Peyer's patch (tissue), 4 donors: ENCODE data around the gene PHLDA3. TPM values are rescaled to one million over a fixed set of nuclear protein-coding genes. Genes with fewer than 3 reads are reported as not detected.

Source experiments
- DNase-seq, 3 donors: peaks; one replicate each; pipeline ENCODE4 v3.0.0-alpha.2; 2017 to 2019
- H3K27ac ChIP-seq, 4 donors: fragments of 200-600 bp; sonication (generic); one replicate each; pipeline ENCODE4 v1.5.1; 2016 to 2019
- H3K27me3 ChIP-seq, 2 donors: fragments of 200-600 bp; sonication (generic); one replicate each; pipeline ENCODE4 v1.5.1; 2019
- H3K36me3 ChIP-seq, 3 donors: fragments of 200-600 bp; sonication (generic); one replicate each; pipeline ENCODE4 v1.5.1; 2016 to 2019
- H3K4me1 ChIP-seq, 4 donors: fragments of 200-600 bp; sonication (generic); one replicate each; pipeline ENCODE4 v1.5.1; 2016 to 2019
- H3K4me3 ChIP-seq, 4 donors: fragments of 200-600 bp; sonication (generic); 1 replicate in 3 of 4; 2 replicates in 1 of 4; pipeline ENCODE4 v1.5.1; 2016 to 2019; ENCODE audit warnings: mild to moderate bottlenecking in 1 of 4
- H3K9me3 ChIP-seq, 4 donors: fragments of 200-600 bp; sonication (generic); one replicate each; pipeline ENCODE4 v1.5.1; 2016 to 2019; ENCODE audit warnings: mild to moderate bottlenecking in 1 of 4
- CTCF ChIP-seq, 6 experiments: fragments of 450-650 bp in 4 of 6; fragments of 200-600 bp in 2 of 6; sonication (generic) in 1 of 6; IDR thresholded peaks; one replicate each; pipeline ENCODE4 v1.5.1; 2017 to 2019; ENCODE audit warnings: antibody characterized with exemption in 6 of 6, mild to moderate bottlenecking in 3 of 6, moderate library complexity in 1 of 6
- POLR2A ChIP-seq, 2 donors: fragments of 450-650 bp; IDR thresholded peaks; one replicate each; pipeline ENCODE4 v1.5.1; 2017; ENCODE audit warnings: antibody characterized with exemption in 2 of 2, mild to moderate bottlenecking in 2 of 2, moderate library complexity in 2 of 2
- total RNA-seq, 4 donors: library from RNA; depleted of rRNA; stranded (reverse); fragments of >200 nt; gene quantifications; one replicate each; pipeline ENCODE4 v1.1.0, GENCODE V29; 2016

The PHLDA3 gene
- total RNA-seq, 4 donors from 2014 or later = 4.4 to 43.7 (median 5.2) TPM

GRCh38 chr1:201499795-201500669, 31.0 kb upstream of the PHLDA3 start:
- H3K4me1 ChIP-seq = peaks cover 0 to 69% (median 0%) of the 10 kb centered on the region in 4 donors
- peak overlapping the region; percentile 57 to 96 (median 90) for H3K27ac ChIP-seq
- no peaks in the 10 kb centered on the region for H3K27me3 ChIP-seq
- DNase-seq = no peak
- no peak overlapping the region for H3K4me3 ChIP-seq
- TF ChIP-seq POLR2A (IDR thresholded peaks at IDR 0.05) (no peak), CTCF (IDR thresholded peaks at IDR 0.05) (no peak)
- H3K9me3 ChIP-seq = no peaks in the 10 kb centered on the region
- peaks cover 0 to 12% (median 0%) of the 10 kb centered on the region in 3 donors for H3K36me3 ChIP-seq

- H3K9me3 ChIP-seq = no peaks in the 10 kb centered on the region
- H3K27ac ChIP-seq = peak overlapping the region; percentile 57 to 96 (median 90)
- no peaks in the 10 kb centered on the region for H3K27me3 ChIP-seq
- peaks cover 0 to 67% (median 0%) of the 10 kb centered on the region in 4 donors for H3K4me1 ChIP-seq
- no peak for DNase-seq
- no peak overlapping the region for H3K4me3 ChIP-seq
- peaks cover 0 to 19% (median 0%) of the 10 kb centered on the region in 3 donors for H3K36me3 ChIP-seq
- TF ChIP-seq POLR2A (IDR thresholded peaks at IDR 0.05) (no peak), CTCF (IDR thresholded peaks at IDR 0.05) (no peak)
Measured at GRCh38 chr1:201499191-201499590, 30.2 kb upstream of the PHLDA3 start.

GRCh38 chr1:201498621-201499020, 29.6 kb upstream of the PHLDA3 start:
- Histone ChIP-seq H3K4me3 (no peak overlapping the region), H3K9me3 (no peaks in the 10 kb centered on the region), H3K36me3 (peaks cover 0 to 24% (median 0%) of the 10 kb centered on the region in 3 donors), H3K27me3 (no peaks in the 10 kb centered on the region), H3K4me1 (peaks cover 0 to 72% (median 0%) of the 10 kb centered on the region in 4 donors), H3K27ac (peak overlapping the region in 3 of 4 donors; percentile 83 to 96 (median 96))
- DNase-seq = no peak
- TF ChIP-seq POLR2A (IDR thresholded peaks at IDR 0.05) (no peak), CTCF (IDR thresholded peaks at IDR 0.05) (no peak)

- Histone ChIP-seq H3K9me3 (no peaks in the 10 kb centered on the region), H3K4me1 (peaks cover 0 to 70% (median 0%) of the 10 kb centered on the region in 4 donors), H3K27me3 (no peaks in the 10 kb centered on the region), H3K4me3 (no peak overlapping the region), H3K27ac (peak overlapping the region in 1 of 4 donors; percentile 96), H3K36me3 (peaks cover 0 to 30% (median 0%) of the 10 kb centered on the region in 3 donors)
- DNase-seq = no peak
- TF ChIP-seq CTCF (IDR thresholded peaks at IDR 0.05) (no peak), POLR2A (IDR thresholded peaks at IDR 0.05) (no peak)
Measured at GRCh38 chr1:201497935-201498509, 29.0 kb upstream of the PHLDA3 start.

- peaks cover 0 to 67% (median 0%) of the 10 kb centered on the region in 4 donors for H3K4me1 ChIP-seq
- TF ChIP-seq CTCF (IDR thresholded peaks at IDR 0.05) (no peak), POLR2A (IDR thresholded peaks at IDR 0.05) (no peak)
- DNase-seq = no peak
Measured at GRCh38 chr1:201496296-201496690, 27.3 kb upstream of the PHLDA3 start.

More at GRCh38 chr1:201496296-201496690, 27.3 kb upstream of the PHLDA3 start:
- H3K27ac ChIP-seq = peak overlapping the region; percentile 54 to 96 (median 68)
- no peaks in the 10 kb centered on the region for H3K9me3 ChIP-seq
- peaks cover 0 to 37% (median 0%) of the 10 kb centered on the region in 3 donors for H3K36me3 ChIP-seq
- H3K27me3 ChIP-seq = no peaks in the 10 kb centered on the region
- H3K4me3 ChIP-seq = no peak overlapping the region
